Fibroblast of skin of scalp (primary cell): ENCODE data around the gene SCD5.
A peak's percentile ranks its signal among the peaks of the same experiment; 100 is the strongest.

Source experiments
- DNase-seq: peaks from one replicate; pipeline ENCODE4 v3.0.0-alpha.2; 2013

SCD5 gene

GRCh38 chr4:82688091-82688795 is 110.4 kb downstream of the SCD5 start:
- DNase-seq = no peak

- no peak for DNase-seq
These were observed 111.1 kb downstream of the SCD5 start for GRCh38 chr4:82687531-82687930.

DNA sequence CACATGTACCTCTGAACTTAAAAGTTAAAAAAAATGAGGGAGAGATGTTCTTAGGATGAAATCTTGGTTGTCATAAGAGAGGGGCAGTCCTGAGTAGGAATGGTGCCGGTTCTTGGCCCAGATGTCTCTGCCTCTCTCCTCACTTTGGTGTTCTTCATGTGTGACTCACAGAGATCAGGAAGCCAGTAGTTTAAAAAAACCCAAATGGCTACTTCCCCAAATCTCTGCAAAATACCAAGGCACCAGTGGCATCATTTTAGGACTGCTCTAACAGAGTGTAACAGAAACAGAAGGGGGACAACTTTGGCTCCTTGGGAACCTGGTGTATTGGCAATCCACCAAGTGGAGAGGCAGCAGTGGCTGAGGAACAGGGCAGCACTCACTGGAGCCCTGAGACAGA is 116.8 kb downstream of the SCD5 start:
- no peak for DNase-seq

- peak; percentile 41 for DNase-seq
These were observed 117.8 kb downstream of the SCD5 start for GRCh38 chr4:82680834-82681233.

DNA sequence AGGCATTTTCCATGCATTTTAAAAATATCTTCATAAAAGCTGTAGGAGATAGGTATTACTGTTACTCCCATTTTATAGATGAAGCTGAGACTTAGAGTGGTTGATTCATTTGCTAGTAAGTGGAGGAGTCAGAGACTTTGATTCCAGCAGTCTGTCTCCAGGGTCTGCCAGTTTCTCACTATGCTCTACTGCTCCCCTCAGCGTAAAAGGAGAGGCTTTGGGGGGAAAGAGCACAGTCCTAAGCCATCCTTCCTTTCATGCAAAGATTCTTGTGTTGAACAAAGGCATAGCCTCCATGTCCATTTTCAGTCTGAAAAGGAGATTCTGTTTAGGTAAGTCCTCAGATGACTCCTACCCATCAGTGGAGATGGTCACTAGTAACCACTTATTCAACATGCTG is 119.1 kb downstream of the SCD5 start:
- DNase-seq = no peak

GRCh38 chr4:82678051-82678450 is 120.5 kb downstream of the SCD5 start:
- DNase-seq = no peak

DNA sequence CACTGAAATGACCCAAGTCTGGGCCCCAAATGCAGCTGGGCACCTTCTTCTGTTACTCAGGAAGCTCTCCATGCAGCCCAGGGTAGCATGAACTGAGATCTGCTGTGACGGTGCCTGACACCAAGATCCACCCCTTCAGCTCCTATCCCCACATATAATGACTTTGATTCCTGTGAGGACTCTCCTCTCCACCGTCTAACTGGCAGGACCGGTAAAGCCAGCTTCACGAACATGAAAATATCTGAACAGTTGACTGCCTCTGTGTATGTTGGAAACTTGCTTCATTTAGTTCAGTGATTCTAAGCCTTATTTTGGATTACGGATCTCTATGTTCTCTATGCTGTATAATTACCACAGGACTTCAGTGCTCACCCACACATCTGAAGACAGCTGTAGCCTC is 121.3 kb downstream of the SCD5 start:
- no peak for DNase-seq

- DNase-seq = no peak
These were observed 130.7 kb downstream of the SCD5 start for GRCh38 chr4:82667761-82668480.

DNA sequence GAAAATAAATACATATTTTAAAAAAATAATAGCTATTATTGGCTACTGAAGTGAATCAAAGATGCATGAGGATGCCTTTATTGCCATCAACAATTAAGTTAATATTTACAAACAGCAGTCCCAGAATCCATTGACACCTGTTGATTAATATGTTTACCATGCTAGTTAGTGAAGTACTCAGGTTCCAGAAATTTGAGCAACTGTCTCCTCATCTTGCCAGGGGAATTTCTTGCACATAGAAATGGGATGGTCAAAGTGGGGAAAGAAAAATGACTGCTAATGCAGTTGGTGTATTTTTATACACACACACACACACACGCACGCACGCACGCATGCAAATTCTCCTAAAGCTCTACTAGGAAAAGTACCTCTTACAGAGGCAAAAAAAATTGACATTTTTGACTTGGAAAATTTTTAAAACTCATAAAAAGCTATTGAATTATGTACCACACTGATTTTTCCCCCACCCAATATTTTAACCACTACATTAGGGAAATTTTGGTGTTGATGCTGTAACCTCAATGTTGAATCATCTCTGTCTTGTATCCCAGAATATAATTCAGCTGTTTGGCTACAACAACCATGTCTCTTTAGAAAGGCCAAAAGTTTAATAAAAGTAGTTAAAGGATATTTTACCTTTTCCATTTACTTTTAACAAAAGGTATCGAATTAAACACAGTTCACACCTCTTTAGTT is 131.5 kb downstream of the SCD5 start:
- DNase-seq = no peak

- DNase-seq = no peak
These were observed 137.2 kb downstream of the SCD5 start for GRCh38 chr4:82661181-82661992.

DNA sequence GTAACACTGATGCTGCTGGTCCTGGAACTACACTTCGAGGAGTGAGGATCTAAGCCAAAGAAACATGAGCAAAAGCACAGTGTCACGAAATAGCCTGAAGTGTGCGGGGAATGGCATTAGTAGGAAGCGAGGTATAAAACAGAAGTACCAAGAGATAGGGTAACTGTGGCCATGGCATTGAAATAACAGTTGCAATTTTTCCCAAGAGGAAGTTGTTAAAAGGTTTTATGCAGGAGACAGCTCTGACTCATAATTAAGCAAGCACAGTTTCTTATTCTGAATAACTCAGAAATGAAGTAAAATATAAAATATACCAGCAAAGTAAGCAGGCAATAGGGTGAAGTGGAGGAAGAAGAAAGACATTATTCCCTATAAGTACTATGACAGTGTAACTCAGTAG is 146.5 kb downstream of the SCD5 start:
- peak; percentile 19 for DNase-seq

- DNase-seq = no peak
These were observed 147.7 kb downstream of the SCD5 start for GRCh38 chr4:82650868-82651267.

DNA sequence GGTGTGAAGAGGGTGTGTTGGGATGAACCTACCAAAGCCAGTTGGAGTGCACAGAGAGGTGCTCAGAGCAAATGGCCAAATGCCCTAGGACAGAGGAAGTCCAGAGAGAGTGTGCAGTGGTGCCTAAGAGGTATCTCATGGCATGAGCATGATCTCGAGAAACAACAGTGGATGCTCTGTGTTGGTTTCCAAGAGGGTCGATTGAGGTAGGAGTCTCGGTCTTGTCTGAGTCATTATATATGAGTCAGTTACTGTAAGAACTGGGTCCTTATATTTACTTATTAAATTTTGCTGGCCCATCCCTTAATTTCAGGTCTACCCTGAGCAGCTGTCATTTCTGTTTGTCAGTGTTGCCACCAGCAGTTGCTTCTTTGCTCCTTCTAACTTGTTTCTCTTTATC is 150.2 kb downstream of the SCD5 start:
- peak; percentile 42 for DNase-seq

- DNase-seq = no peak
These were observed 152.5 kb downstream of the SCD5 start for GRCh38 chr4:82645936-82646565.

DNA sequence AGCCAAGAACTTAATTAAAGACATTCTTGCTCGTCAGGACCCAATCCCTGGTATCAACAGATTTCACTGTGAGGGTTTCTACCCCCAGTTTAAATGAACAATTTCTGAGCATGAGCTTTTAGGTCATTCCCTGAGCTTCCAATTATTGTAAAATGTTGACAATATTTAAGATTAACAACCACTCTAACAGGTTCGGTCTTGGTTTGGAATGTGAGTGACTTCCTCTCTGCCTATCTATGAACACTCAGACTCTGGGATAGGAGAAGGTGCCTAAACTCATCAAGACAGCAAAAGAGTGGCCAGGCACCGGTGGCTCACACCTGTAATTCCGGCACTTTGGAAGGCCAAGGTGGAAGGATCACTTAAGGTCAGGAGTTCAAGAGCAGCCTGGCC is 153.9 kb downstream of the SCD5 start:
- no peak for DNase-seq

DNA sequence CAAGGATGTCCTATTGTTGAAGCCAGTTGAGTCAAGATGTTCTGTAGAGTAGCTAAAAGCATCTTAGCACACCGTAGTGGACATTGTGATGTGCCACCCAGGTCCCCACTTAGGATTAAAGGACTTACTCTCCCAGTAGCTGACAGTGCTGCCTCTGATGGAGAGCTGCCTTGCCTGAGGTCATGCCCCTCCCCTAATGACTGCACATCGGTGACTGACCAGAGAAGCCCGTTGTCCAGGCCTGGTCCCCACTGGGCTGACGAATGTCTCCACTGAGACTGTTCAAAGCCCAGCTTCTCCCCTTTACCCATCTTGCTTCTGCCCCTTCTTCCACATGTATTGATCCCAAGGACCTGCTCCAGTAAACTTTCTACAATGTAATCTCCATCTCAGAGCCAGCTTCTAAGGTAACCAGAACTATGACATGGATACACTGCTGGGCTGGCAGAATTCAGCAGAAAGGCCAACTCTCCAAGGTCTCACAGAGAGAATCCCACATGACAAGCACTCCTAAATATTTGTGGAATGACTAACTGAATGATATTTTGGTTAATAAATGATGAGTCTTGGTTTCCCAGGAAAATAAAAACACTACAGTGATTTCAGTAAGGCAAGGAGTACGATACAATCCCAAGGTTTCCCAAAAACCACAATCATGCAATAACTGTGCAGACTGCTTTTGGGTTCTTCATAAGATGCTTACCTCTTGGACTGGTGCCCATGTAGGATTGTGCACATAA is 154.4 kb downstream of the SCD5 start:
- peak; percentile 93 for DNase-seq

DNA sequence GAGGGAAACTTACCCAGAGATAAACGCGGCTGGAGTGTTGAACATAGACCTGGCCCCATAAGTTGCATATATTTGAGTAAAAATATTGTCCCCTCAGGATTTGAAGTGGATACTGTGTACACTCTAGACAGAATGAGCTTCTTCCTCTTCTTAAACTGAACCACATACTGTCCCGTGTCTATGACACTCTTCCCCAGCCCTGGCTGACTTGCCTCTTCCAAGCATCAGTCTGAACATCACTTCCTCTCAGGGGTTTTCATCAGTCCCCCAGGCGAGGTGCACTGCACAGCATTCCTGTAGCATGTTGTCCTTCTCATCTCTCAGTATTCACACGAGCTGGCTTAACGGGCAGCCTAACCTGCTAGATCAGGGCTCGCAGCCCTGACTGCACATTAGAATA is 156.3 kb downstream of the SCD5 start:
- DNase-seq = no peak

GRCh38 chr4:82640540-82640939 is 158.1 kb downstream of the SCD5 start:
- no peak for DNase-seq

DNA sequence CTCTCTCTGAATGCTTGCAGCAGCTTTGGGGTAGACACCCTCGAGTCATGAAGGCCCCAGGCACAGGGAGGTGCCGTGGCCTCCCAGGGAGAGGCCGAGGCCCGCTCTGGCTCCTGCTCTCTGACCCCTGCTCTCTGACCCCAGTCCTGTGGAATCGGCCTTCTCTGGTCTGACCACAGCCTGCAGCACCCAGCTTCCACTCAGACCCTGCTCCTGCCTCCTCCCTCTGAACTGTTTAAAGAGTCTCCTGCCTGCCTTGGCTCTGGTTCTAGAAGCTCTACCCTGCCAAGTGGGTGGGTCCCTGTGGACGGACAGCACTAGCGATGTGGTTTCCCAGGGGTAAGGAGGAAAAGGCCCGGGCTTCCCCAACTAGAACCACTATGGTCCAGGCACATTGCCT is 158.6 kb downstream of the SCD5 start:
- DNase-seq = no peak

DNA sequence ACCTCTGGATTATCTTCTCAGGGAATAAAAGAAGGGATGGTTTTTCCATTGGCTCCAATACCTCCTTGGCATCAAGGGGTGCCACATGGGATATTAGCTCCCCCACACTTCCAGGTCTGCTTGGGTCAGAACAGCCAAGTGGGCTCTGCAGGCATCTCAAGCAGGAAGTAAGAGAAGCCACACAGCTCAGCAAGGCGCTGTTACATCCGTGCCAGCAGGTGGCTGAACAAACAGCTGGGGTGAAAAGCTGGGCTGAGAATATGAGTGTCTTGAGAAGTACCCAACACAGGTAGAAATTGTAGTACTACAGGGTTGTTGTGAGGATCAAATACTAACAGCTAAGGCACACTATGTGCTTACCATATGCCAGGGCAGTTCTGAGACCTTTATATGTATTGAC is 160.1 kb downstream of the SCD5 start:
- no peak for DNase-seq

DNA sequence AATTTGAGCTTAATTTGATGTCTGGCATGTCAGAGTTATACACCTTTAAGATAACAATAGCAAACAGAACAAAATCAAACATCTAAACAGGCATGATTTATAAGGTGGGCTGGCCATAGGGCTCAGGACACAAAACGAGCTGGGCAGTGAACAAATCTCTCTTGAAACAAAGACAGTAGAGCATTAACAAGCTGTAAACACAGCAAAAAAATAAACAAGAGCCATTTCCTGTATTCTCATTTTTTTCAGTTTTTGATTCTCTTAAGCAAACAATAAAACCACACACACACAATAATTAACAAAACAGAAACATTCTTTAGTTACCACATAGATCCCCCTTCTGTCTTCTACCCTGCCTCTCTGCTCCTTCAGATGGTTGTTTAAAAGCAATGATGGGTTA is 168.5 kb downstream of the SCD5 start:
- no peak for DNase-seq
